ENCODE results near the gene TTC1.
"Not testable (repeated sequence)": the region's sequence is repeated elsewhere in the genome, so short reads cannot be mapped to it uniquely, and the experiment has no call there.

DNA sequence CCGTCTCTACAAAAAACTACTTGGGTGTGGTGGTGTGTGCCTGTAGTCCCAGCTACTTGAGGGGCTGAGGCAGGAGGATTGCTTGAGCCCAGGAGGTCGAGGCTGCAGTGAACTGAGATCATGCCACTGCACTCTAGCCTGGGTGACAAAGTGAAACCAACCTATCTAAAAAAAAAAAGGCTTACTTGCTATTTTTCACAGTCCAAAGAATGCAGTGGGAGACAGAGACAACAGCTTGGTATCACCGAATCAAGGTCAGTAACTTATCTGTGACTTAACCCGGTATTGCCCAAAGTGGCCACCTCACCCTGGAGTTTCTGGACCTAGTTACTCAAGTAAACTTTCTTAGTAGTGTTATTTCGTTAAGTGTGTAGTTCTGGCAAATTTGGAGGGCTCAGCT lies 60.2 kb downstream of the TTC1 start:
- TF ChIP-seq, protein P1, sequence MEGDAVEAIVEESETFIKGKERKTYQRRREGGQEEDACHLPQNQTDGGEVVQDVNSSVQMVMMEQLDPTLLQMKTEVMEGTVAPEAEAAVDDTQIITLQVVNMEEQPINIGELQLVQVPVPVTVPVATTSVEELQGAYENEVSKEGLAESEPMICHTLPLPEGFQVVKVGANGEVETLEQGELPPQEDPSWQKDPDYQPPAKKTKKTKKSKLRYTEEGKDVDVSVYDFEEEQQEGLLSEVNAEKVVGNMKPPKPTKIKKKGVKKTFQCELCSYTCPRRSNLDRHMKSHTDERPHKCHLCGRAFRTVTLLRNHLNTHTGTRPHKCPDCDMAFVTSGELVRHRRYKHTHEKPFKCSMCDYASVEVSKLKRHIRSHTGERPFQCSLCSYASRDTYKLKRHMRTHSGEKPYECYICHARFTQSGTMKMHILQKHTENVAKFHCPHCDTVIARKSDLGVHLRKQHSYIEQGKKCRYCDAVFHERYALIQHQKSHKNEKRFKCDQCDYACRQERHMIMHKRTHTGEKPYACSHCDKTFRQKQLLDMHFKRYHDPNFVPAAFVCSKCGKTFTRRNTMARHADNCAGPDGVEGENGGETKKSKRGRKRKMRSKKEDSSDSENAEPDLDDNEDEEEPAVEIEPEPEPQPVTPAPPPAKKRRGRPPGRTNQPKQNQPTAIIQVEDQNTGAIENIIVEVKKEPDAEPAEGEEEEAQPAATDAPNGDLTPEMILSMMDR (IDR thresholded peaks at IDR 0.05 in 4 of 5, conservative IDR thresholded peaks at IDR 0.05 in 1 of 5), result not testable (repeated sequence)
- not testable (repeated sequence) for TF ChIP-seq POLR2A (IDR thresholded peaks at IDR 0.05)

All from gastrocnemius medialis (tissue), 4 donors.